ENCODE measurements around the gene KLHDC8A. TPM values are rescaled to one million over a fixed set of nuclear protein-coding genes. Genes with fewer than 3 reads are reported as not detected.

KLHDC8A gene
- total RNA-seq, 4 donors from 2014 or later: 4.1 to 5.5 (median 4.6) TPM

DNA sequence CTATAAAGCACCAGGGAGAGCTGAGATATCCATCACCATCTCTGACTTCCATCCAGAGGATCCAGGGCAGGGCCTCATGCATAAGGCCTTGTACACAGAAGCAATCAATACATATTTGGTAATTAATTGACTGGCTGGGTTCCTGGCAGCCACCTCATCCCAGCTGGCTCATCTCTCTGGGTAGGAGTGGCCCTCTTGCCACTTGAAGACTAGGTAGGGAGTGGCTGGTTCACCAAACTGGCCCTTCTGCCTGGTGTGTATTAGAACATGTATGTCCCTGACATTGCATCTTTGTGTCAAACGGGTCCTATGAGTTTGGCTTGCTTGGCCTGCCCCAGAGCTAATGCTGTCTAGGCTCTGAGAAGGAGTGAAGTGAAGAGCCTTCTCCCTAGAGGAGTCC is 47.0 kb downstream of the KLHDC8A start:
- Histone ChIP-seq H3K36me3 (peaks cover 0 to 66% (median 26%) of the 10 kb centered on the region in 3 donors), H3K27me3 (no peaks in the 10 kb centered on the region), H3K4me3 (no peak overlapping the region), H3K27ac (peak overlapping the region in 1 of 4 donors; percentile 90), H3K4me1 (peaks cover 0 to 32% (median 21%) of the 10 kb centered on the region in 4 donors), H3K9me3 (no peaks in the 10 kb centered on the region)
- WGBS, 2 donors: 38 to 55% methylated on average over 1 of the region's 1 CpG
- no peak for DNase-seq (ENCODE audit: low spot score in 2 of 2)
- TF ChIP-seq POLR2A (IDR thresholded peaks at IDR 0.05): no peak
- TF ChIP-seq, protein P1, sequence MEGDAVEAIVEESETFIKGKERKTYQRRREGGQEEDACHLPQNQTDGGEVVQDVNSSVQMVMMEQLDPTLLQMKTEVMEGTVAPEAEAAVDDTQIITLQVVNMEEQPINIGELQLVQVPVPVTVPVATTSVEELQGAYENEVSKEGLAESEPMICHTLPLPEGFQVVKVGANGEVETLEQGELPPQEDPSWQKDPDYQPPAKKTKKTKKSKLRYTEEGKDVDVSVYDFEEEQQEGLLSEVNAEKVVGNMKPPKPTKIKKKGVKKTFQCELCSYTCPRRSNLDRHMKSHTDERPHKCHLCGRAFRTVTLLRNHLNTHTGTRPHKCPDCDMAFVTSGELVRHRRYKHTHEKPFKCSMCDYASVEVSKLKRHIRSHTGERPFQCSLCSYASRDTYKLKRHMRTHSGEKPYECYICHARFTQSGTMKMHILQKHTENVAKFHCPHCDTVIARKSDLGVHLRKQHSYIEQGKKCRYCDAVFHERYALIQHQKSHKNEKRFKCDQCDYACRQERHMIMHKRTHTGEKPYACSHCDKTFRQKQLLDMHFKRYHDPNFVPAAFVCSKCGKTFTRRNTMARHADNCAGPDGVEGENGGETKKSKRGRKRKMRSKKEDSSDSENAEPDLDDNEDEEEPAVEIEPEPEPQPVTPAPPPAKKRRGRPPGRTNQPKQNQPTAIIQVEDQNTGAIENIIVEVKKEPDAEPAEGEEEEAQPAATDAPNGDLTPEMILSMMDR (IDR thresholded peaks at IDR 0.05): no peak
- no peak for TF ChIP-seq EP300 (IDR thresholded peaks at IDR 0.05)

DNA sequence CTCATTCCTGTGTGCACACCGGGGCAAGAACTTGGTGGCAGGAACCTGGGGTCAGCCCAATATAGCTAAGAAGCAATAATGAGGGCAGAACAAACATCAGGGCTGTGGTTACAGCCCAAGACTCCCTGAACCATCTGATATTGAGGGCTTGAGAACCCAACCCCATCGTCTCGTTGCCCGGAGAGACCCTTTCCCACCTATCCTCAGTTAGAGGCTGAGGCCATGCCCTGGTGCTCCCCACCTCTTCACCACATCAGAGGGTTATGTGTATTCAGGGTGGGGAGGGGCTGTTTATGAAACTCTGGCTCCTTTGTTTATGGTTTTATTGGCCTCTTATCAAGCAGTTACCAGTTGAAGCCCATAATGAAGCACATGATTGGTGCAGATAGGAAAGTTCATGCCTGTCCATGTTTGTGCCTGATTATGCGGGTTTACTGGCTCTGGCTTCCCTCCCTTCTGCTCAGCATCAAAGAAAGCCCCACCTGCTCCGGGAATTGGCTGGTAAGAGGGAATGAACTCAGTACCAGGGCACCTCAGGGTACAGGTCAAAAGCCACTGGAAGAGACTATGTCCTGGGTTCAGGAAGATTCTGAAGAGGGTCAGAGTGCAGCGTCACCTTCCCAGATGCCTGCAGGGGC is 49.7 kb downstream of the KLHDC8A start:
- no peaks in the 10 kb centered on the region for H3K9me3 ChIP-seq
- H3K27ac ChIP-seq: no peak overlapping the region
- H3K4me1 ChIP-seq: peaks cover 0 to 8% (median 4%) of the 10 kb centered on the region in 4 donors
- DNase-seq (ENCODE audit: low spot score in 2 of 2): no peak
- TF ChIP-seq POLR2A (IDR thresholded peaks at IDR 0.05) (no peak), EP300 (IDR thresholded peaks at IDR 0.05) (no peak)
- TF ChIP-seq, protein P1 (IDR thresholded peaks at IDR 0.05): no peak
- 83 to 88% methylated on average over 7 of the region's 7 CpGs for WGBS, 2 donors
- H3K36me3 ChIP-seq: peaks cover 0 to 89% (median 42%) of the 10 kb centered on the region in 3 donors
- H3K4me3 ChIP-seq: no peak overlapping the region
- no peaks in the 10 kb centered on the region for H3K27me3 ChIP-seq

DNA sequence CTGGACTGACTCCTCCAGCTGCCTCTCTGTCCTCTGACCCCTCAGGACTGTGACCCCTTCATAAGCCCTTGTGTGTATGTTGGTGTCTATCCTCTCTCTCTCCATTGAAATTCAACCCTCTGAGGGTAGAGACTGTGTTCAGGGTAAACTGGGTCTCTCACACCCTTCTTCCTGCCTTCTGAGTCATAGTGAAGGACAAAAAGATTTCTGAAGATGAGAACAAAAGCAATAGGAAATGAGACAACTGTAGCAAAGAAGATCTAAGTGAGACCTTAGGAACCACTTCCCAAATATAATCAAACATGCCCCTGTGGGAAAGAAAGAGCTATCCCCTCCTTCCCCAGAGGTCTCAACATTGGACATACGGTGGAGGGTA is 52.0 kb downstream of the KLHDC8A start:
- TF ChIP-seq POLR2A (IDR thresholded peaks at IDR 0.05) (no peak), EP300 (IDR thresholded peaks at IDR 0.05) (no peak)
- TF ChIP-seq, protein P1 (IDR thresholded peaks at IDR 0.05): no peak
- H3K27ac ChIP-seq: peak overlapping the region in 1 of 4 donors; percentile 68
- H3K4me3 ChIP-seq: no peak overlapping the region
- DNase-seq (ENCODE audit: low spot score in 2 of 2): no peak
- WGBS, 2 donors: 88 to 100% methylated on average over 1 of the region's 1 CpG
- H3K4me1 ChIP-seq: peaks cover 0 to 20% (median 11%) of the 10 kb centered on the region in 4 donors
- H3K36me3 ChIP-seq: peaks cover 0 to 68% (median 37%) of the 10 kb centered on the region in 3 donors
- no peaks in the 10 kb centered on the region for H3K9me3 ChIP-seq
- no peaks in the 10 kb centered on the region for H3K27me3 ChIP-seq

DNA sequence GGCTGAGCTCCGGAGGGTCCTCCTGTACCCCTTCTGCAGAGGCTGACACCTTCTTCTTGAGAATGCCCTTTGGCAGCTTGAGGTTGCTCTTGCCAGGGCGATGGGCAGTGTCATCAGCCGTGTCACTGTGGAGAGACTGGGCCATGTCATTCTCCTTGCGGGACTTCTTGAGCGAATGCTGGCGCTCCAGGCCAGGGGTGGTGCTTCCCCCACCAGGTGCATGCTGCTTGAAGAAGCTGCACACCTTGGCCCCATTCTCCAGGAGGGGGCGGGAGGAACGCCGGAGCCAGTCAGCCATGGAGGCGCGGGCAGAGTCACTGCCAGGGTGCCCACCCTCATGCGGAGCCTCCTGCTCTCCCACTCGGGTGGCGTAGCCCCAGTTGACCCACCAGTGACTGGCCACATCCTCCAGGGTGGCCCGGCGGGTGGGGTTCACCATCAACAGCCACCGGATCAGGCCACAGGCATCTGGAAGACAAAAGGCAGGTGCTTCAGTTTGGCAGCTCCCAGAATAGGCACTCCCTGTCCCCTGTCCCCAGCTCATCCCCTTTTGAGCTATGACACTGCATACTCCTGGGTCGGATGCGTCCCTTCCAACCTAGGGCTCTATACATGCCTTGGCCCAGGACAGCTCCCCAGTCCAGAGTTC is 52.6 kb downstream of the KLHDC8A start:
- 90 to 95% methylated on average over 15 to 19 of the region's 19 CpGs for whole genome bisulfite sequencing, 2 donors
- Histone ChIP-seq H3K9me3 (no peaks in the 10 kb centered on the region), H3K4me3 (no peak overlapping the region), H3K27ac (peak overlapping the region in 1 of 4 donors; percentile 68), H3K4me1 (peaks cover 0 to 20% (median 11%) of the 10 kb centered on the region in 4 donors), H3K36me3 (peaks cover 0 to 63% (median 37%) of the 10 kb centered on the region in 3 donors), H3K27me3 (no peaks in the 10 kb centered on the region)
- no peak for TF ChIP-seq POLR2A (IDR thresholded peaks at IDR 0.05)
- TF ChIP-seq, protein P1 (IDR thresholded peaks at IDR 0.05): no peak
- no peak for TF ChIP-seq EP300 (IDR thresholded peaks at IDR 0.05)
- no peak for DNase-seq (ENCODE audit: low spot score in 2 of 2)

DNA sequence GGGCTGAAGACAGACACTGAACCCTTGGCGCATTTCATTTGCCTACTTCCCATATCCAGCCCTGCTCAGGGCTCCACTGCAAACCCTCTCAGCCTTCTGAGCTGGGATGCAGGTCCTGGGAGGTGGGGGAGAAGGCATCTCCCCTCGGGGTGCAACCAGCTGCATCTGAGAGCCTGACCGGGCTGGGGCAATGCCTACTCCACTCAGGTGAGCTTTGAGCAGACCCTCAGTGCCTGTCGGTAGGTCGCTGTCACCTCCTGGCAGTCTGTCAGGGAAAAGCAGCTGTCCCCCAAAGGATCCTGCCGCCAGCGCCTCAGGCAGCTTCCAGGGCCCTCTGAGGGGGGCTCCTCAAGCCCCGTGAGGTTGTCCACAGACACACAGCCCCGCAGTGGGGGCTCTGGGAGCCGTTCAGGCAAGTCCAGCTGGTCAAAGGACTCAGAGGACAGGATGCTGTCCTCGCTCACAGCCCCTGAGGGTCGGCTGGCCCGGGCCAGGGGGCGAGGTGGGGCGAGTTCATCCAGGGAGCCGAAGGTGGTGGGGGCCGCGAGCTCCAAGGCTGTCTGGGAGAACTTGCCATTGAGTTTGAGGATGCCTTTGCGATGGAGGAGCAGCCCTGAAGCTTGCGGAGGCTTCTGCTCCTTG is 53.4 kb downstream of the KLHDC8A start:
- Histone ChIP-seq H3K9me3 (no peaks in the 10 kb centered on the region), H3K27me3 (no peaks in the 10 kb centered on the region), H3K36me3 (peaks cover 0 to 58% (median 32%) of the 10 kb centered on the region in 3 donors), H3K27ac (peak overlapping the region in 3 of 4 donors; percentile 26 to 68 (median 66)), H3K4me3 (no peak overlapping the region), H3K4me1 (peaks cover 0 to 20% (median 11%) of the 10 kb centered on the region in 4 donors)
- 74 to 95% methylated on average over 10 to 15 of the region's 20 CpGs for whole genome bisulfite sequencing, 2 donors
- no peak for DNase-seq (ENCODE audit: low spot score in 2 of 2)
- TF ChIP-seq EP300 (IDR thresholded peaks at IDR 0.05) (no peak), POLR2A (IDR thresholded peaks at IDR 0.05) (no peak)
- TF ChIP-seq, protein P1 (IDR thresholded peaks at IDR 0.05): no peak

Data from tibial nerve (tissue), 4 donors.